SW 1271 (cell line): Measurements from ENCODE around the gene CHAF1A.

Experiments
- DNase-seq, 2 experiments: peaks; one replicate each; lab custom pipeline; 2025; lab: John Stamatoyannopoulos, UW

CHAF1A gene

DNA sequence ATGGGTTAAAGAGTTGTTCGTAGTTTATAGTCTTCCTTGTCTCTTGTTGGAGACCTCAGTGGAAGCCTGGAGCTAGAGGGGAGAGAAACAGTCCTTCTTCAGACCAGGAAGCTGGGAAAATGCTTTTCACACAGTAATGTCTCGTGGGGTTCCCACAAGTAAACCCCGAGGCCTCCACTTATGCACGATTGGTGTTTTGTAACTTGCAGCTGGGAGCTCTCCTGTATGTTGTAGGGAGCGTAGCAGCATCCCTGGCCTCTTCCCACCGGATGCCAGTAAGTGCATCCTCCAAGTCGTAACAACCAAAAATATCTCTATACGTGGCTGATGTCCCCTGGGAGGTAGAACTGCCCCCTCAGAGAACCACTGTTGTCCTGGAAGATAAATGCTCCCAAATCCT, 3.5 kb downstream of the CHAF1A start:
- no peak for DNase-seq

- DNase-seq = no peak
These were observed 4.2 kb downstream of the CHAF1A start for GRCh38 chr19:4406626-4407025.

DNA sequence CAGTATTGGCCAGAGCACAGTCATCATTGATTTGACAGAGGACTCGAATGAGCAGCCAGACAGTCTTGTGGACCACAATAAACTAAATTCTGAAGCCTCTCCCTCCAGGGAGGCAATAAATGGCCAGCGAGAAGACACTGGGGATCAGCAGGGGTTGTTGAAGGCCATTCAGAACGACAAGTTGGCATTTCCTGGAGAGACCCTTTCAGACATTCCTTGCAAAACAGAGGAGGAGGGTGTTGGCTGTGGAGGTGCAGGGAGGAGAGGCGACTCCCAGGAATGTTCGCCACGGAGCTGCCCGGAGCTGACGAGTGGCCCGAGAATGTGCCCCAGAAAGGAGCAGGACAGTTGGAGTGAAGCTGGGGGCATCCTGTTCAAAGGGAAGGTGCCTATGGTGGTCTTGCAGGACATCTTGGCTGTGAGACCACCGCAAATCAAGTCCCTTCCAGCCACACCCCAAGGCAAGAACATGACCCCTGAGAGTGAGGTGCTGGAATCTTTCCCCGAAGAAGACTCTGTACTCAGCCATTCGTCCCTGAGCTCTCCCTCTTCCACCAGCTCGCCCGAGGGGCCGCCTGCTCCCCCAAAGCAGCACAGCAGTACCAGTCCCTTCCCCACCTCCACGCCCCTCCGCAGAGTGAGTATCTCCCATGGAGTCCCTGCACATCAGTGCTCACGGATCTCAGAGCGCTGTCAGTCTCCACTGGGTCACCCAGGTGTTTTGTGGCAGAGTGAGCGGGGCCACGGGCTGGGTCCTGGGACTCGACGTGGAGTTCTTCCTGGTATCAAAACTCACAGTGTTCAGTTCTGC, 6.9 kb downstream of the CHAF1A start:
- no peak for DNase-seq

DNA sequence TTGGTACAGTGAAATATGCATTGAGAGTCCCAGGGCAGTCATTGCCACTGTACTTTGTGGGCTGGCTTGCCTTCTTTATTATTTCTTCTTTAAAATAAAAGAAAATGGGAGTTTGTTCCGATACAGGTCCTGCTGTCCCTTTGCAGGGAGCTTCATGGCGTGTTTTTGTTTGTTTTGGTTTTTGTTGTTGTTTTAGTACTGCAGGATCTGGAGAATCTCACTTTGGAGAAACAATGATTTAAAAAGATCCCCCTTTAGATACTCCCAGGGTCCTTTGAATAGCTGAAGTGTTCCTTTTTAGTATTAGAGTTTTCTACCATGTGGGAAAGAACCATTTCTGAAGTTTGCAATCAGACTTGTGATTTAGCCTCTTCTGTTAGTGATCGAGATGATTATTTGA, 11.1 kb downstream of the CHAF1A start:
- no peak for DNase-seq

DNA sequence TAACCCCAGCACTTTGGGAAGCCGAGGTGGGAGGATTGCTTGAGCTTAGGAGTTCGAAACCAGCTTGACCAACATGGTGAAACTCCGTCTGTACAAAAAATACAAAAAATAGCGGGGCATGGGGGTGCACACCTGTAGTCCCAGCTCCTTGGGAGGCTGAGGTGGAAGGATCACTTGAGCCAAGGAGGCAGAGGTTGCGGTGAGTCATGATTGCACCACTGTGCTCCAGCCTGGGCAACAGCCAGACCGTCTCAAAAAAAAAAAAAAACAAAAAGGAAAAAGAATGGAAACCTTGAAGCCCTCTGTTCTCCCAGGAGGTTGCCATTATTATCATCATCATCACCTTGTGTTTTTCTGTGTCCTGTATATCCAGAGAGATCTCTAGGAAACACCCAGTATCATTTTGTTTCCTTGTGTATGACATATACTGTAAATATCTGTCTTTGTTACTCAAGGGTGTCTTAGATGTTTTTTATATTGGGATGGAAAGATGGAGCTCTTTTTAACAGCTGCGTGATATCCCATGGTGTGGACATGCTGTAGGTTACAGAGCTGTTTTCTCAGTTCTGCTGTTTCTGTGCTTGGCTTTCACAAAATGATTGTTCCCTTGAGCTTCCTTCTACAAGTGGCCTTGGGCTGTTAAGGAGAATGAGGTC, 11.8 kb downstream of the CHAF1A start:
- DNase-seq = no peak

GRCh38 chr19:4414800-4415321, 12.4 kb downstream of the CHAF1A start:
- DNase-seq = no peak

GRCh38 chr19:4415352-4415751, 12.9 kb downstream of the CHAF1A start:
- DNase-seq = no peak

- no peak for DNase-seq
These were observed 13.8 kb downstream of the CHAF1A start for GRCh38 chr19:4416268-4416667.

GRCh38 chr19:4423416-4424126, 21.1 kb downstream of the CHAF1A start:
- DNase-seq = no peak

DNA sequence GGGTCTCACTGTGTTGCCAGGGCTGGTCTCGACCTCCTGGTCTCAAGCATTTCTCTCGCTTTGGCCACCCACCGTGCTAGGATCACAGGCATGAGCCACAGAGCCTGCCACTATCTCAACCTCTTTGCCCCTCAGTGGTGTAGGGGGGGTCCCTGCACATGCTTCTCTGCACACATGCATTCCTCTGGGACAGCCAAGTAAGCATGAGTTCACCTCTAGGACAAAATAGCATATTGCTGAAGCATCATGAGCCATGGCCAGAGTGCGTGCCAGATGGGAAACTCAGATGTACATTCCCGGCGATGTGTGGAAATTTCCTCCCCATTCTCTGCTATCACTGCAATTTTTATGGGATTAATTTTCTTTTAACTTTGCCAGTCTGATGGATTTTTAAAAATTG, 23.1 kb downstream of the CHAF1A start:
- DNase-seq = no peak

DNA sequence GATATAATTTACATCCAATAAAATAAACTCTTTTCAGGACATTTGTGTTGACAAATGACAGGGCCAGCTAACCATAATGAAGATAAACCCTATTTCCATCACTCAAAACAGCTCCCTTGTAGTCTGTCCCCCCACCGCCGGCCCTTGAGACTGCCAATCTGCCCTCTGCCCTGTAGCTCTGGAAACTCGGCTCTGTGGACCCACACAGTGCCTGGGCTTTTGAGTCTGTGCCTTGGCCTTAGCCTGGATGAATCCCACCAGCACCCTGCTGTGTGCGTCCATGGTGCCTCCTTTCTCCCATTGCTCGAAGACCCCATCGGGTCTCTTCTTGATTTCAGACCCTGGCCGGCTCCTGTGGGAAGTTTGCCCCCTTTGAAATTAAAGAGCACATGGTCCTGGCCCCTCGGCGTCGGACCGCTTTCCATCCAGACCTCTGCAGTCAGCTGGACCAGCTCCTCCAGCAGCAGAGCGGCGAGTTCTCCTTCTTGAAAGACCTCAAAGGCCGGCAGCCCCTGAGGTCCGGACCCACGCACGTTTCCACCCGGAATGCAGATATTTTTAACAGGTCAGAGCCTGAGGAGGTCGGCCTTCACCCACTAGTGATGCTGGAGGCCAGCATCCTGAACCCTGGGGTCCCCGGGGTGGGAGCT, 26.0 kb downstream of the CHAF1A start:
- no peak for DNase-seq

DNA sequence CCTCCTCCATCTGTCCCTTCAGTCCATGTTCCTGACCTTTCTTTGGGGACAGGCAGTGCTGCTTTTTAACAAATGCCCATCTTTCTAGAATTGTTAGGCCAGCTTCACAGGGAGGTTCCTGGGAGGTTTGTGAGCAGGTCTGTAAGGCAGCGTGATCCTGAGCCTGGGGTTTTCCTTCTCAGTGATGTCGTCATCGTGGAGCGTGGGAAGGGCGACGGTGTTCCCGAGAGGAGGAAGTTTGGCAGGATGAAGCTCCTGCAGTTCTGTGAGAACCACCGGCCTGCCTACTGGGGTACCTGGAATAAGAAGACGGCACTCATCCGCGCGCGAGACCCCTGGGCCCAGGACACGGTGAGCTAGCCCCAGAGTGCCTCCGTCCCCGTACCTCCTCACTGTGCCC, 26.8 kb downstream of the CHAF1A start:
- DNase-seq = no peak

GRCh38 chr19:4429771-4430171, 27.3 kb downstream of the CHAF1A start:
- no peak for DNase-seq

DNA sequence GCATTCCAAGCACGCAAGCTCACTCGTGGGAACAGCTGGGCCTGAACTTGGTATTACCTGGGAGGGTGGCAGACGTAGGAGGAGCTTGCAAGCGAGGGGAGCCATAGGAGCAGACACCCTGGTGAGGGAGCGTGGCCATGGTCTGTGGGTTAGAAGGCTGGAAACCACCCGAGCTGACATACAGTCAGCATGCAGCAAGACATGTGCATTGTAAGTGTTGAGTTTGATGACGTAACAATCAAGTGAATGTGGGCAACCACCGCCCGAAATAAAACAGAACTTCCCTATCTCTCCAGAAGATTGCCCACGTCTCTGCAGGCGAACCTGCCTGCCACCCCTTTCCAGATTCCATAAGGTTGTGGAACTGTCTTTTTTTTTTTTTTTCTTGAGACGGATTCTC, 28.3 kb downstream of the CHAF1A start:
- no peak for DNase-seq

- DNase-seq = no peak
These were observed 28.9 kb downstream of the CHAF1A start for GRCh38 chr19:4431296-4431695.

GRCh38 chr19:4431808-4432674, 29.6 kb downstream of the CHAF1A start:
- no peak for DNase-seq

DNA sequence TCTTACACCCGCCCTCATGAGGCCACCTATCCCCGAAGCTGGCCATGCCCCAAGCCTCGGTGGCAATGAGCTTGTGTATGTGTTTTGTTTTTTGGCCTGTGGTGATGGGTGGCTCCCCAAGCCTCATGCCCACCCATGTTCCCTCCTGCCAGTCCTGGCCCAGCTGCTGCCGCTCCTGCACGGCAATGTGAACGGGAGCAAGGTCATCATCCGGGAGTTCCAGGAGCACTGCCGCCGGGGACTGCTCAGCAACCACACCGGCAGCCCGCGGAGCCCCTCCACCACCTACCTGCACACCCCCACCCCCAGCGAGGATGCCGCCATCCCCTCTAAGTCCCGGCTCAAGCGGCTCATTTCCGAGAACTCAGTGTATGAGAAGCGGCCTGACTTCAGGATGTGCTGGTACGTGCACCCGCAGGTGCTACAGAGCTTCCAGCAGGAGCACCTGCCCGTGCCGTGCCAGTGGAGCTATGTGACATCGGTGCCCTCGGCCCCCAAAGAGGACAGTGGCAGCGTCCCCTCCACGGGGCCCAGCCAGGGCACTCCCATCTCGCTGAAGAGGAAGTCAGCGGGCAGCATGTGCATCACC, 30.6 kb downstream of the CHAF1A start:
- DNase-seq = no peak

- DNase-seq = no peak
These were observed 32.0 kb downstream of the CHAF1A start for GRCh38 chr19:4434391-4434790.

- no peak for DNase-seq
These were observed 33.8 kb downstream of the CHAF1A start for GRCh38 chr19:4436231-4436630.

DNA sequence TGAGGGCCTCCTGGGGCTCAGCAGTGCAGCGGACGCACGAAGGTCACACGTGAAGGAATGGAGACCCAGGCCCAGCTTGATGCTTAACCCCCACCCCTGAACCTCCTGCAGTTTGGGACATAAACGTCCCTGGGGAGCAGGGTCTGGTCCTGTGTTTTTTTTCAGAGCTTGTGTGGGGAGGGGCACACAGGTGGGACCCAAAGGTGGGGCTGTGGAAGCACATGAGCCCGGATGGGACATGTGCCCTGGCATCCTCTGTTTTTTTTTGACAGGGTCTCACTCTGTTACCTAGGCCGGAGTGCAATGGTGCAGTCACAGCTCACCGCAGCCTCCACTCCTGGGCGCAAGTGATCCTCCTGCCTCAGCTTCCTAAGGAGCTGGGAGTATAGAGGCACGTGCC, 34.7 kb downstream of the CHAF1A start:
- no peak for DNase-seq

- no peak for DNase-seq
These were observed 36.8 kb downstream of the CHAF1A start for GRCh38 chr19:4439243-4439642.
